Measurements from ENCODE around the gene POC5.

POC5 gene

DNA sequence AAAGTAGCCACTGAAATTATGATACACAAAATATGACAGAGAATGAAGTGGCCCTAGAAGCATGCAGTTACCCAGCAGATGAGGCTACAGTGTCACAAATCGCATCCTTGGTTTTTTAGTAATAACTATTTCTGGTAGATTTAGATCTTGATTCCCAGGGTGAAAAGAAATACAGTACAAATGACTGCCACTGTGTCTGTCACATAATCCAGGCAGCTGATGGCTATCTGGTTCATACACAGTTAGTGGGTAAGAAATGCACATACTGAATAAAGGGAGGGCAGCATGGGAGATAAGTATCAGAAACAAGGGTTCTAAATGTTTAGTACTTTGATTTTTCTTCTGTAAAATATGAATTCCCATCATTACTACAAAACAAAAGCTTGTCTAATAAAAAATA, 41.5 kb downstream of the POC5 start:
- Histone ChIP-seq H3K27ac (ENCODE audit: low read depth, low read length) (no peak overlapping the region), H3F3A (ENCODE audit: control insufficient read depth, insufficient read depth) (no peaks in the 10 kb centered on the region), H3K27me3 (ENCODE audit: control insufficient read depth, low read length) (no peaks in the 10 kb centered on the region), H3K9me2 (replicated peaks; ENCODE audit: control insufficient read depth, low read length) (no peaks in the 10 kb centered on the region), H3K36me3 (ENCODE audit: control insufficient read depth, low read length) (peaks cover 41% of the 10 kb centered on the region), H3K4me1 (ENCODE audit: control insufficient read depth, low read length) (peaks cover 8% of the 10 kb centered on the region; the same call in 1 of the 2 replicates), H4K20me1 (ENCODE audit: control insufficient read depth, insufficient read depth, low read depth, low read length) (no peaks in the 10 kb centered on the region), H3K79me2 (ENCODE audit: control insufficient read depth, low read length) (no peaks in the 10 kb centered on the region), H3K4me3 (ENCODE audit: low read length) (no peak overlapping the region), H3K9me3 (ENCODE audit: control insufficient read depth, insufficient read depth, low read length) (no peaks in the 10 kb centered on the region), H3K4me2 (ENCODE audit: low read length) (no peak overlapping the region)
- TF ChIP-seq, protein P1, sequence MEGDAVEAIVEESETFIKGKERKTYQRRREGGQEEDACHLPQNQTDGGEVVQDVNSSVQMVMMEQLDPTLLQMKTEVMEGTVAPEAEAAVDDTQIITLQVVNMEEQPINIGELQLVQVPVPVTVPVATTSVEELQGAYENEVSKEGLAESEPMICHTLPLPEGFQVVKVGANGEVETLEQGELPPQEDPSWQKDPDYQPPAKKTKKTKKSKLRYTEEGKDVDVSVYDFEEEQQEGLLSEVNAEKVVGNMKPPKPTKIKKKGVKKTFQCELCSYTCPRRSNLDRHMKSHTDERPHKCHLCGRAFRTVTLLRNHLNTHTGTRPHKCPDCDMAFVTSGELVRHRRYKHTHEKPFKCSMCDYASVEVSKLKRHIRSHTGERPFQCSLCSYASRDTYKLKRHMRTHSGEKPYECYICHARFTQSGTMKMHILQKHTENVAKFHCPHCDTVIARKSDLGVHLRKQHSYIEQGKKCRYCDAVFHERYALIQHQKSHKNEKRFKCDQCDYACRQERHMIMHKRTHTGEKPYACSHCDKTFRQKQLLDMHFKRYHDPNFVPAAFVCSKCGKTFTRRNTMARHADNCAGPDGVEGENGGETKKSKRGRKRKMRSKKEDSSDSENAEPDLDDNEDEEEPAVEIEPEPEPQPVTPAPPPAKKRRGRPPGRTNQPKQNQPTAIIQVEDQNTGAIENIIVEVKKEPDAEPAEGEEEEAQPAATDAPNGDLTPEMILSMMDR (IDR thresholded peaks at IDR 0.05; ENCODE audit: low read depth, low read length, poor library complexity, severe bottlenecking), result no peak
- no peak for TF ChIP-seq EZH2phosphoT487 (IDR thresholded peaks at IDR 0.05; ENCODE audit: borderline replicate concordance, low read length)

DNA sequence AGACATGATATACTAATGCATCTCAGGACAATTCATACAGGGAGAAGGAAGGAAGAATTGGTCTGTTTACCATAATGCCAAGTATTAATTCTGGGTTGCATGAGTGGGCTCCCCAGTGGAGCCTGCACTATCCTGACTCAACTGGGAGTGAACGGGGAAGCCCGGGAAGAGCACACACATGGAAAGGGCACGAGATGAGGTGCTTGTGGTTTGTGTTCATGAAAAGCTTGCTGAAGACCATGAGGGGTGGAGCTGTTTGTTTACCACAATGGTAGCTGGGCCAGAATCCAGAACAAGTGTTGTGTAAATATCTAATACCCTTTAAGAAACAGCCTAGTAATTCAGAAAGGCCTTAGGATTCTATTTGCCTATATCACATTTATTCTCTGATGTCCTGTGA, 44.6 kb downstream of the POC5 start:
- Histone ChIP-seq H3K4me2 (ENCODE audit: low read length) (no peak overlapping the region), H3F3A (ENCODE audit: control insufficient read depth, insufficient read depth) (no peaks in the 10 kb centered on the region), H3K36me3 (ENCODE audit: control insufficient read depth, low read length) (peaks cover 30% of the 10 kb centered on the region), H3K79me2 (ENCODE audit: control insufficient read depth, low read length) (no peaks in the 10 kb centered on the region), H3K9me2 (replicated peaks; ENCODE audit: control insufficient read depth, low read length) (no peaks in the 10 kb centered on the region), H3K9me3 (ENCODE audit: control insufficient read depth, insufficient read depth, low read length) (no peaks in the 10 kb centered on the region), H3K27me3 (ENCODE audit: control insufficient read depth, low read length) (no peaks in the 10 kb centered on the region), H3K4me1 (ENCODE audit: control insufficient read depth, low read length) (peaks cover 15% of the 10 kb centered on the region), H4K20me1 (ENCODE audit: control insufficient read depth, insufficient read depth, low read depth, low read length) (no peaks in the 10 kb centered on the region), H3K4me3 (ENCODE audit: low read length) (no peak overlapping the region), H3K27ac (ENCODE audit: low read depth, low read length) (no peak overlapping the region)
- TF ChIP-seq, protein P1 (IDR thresholded peaks at IDR 0.05; ENCODE audit: low read depth, low read length, poor library complexity, severe bottlenecking), result no peak
- no peak for TF ChIP-seq EZH2phosphoT487 (IDR thresholded peaks at IDR 0.05; ENCODE audit: borderline replicate concordance, low read length)

DNA sequence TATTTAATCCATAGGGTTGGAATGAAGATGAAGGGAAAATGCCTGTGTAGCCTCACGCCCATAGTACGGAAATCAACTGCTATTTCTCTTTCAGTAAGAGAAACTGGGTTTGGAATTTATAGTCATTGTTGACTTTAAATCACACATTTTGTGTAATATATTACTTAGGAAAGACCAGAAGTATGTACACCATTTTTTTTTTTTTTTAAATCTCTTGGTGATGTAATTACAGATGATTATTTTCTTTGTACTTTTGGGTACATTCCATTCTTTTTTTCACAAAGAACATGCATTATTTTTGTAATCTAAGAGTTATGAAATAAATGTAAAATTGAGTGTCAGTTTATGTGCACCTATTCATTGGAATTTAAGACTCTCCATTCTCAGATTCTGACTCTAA, 45.7 kb downstream of the POC5 start:
- no peak for TF ChIP-seq EZH2phosphoT487 (IDR thresholded peaks at IDR 0.05; ENCODE audit: borderline replicate concordance, low read length)
- TF ChIP-seq, protein P1 (IDR thresholded peaks at IDR 0.05; ENCODE audit: low read depth, low read length, poor library complexity, severe bottlenecking), result no peak
- Histone ChIP-seq H4K20me1 (ENCODE audit: control insufficient read depth, insufficient read depth, low read depth, low read length) (no peaks in the 10 kb centered on the region), H3K4me1 (ENCODE audit: control insufficient read depth, low read length) (peaks cover 14% of the 10 kb centered on the region), H3K4me3 (ENCODE audit: low read length) (no peak overlapping the region), H3K27me3 (ENCODE audit: control insufficient read depth, low read length) (no peaks in the 10 kb centered on the region), H3K9me3 (ENCODE audit: control insufficient read depth, insufficient read depth, low read length) (no peaks in the 10 kb centered on the region), H3K4me2 (ENCODE audit: low read length) (no peak overlapping the region), H3K9me2 (replicated peaks; ENCODE audit: control insufficient read depth, low read length) (no peaks in the 10 kb centered on the region), H3K79me2 (ENCODE audit: control insufficient read depth, low read length) (no peaks in the 10 kb centered on the region), H3K27ac (ENCODE audit: low read depth, low read length) (no peak overlapping the region), H3K36me3 (ENCODE audit: control insufficient read depth, low read length) (peaks cover 23% of the 10 kb centered on the region), H3F3A (ENCODE audit: control insufficient read depth, insufficient read depth) (no peaks in the 10 kb centered on the region)

DNA sequence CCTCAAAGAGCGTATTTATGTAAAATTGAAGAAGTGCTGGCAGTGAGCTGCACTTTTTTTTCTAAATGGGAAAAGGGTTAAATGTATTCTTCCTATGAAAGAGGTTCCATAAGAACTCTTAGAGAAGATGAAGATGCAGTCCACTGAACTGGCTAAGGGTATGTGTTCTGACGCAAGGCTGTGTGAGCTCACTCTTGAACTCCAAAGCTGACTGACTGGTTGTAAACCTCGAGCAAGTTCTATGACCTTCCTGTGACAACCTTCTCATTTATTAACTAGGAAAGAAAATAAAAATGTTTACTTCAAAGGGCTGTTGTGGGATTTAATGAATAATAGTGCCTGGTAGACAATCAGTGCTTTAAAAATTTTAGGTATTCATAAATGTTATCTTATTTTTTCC, 46.7 kb downstream of the POC5 start:
- Histone ChIP-seq H3K4me1 (ENCODE audit: control insufficient read depth, low read length) (peaks cover 20% of the 10 kb centered on the region), H3K4me2 (ENCODE audit: low read length) (no peak overlapping the region), H3K9me3 (ENCODE audit: control insufficient read depth, insufficient read depth, low read length) (no peaks in the 10 kb centered on the region), H3K4me3 (ENCODE audit: low read length) (no peak overlapping the region), H4K20me1 (ENCODE audit: control insufficient read depth, insufficient read depth, low read depth, low read length) (no peaks in the 10 kb centered on the region), H3K9me2 (replicated peaks; ENCODE audit: control insufficient read depth, low read length) (no peaks in the 10 kb centered on the region), H3K36me3 (ENCODE audit: control insufficient read depth, low read length) (peaks cover 19% of the 10 kb centered on the region), H3K27me3 (ENCODE audit: control insufficient read depth, low read length) (no peaks in the 10 kb centered on the region), H3K79me2 (ENCODE audit: control insufficient read depth, low read length) (no peaks in the 10 kb centered on the region), H3K27ac (ENCODE audit: low read depth, low read length) (no peak overlapping the region), H3F3A (ENCODE audit: control insufficient read depth, insufficient read depth) (no peaks in the 10 kb centered on the region)
- no peak for TF ChIP-seq EZH2phosphoT487 (IDR thresholded peaks at IDR 0.05; ENCODE audit: borderline replicate concordance, low read length)
- TF ChIP-seq, protein P1 (IDR thresholded peaks at IDR 0.05; ENCODE audit: low read depth, low read length, poor library complexity, severe bottlenecking), result no peak

Measured in DOHH2 (cell line).